Calu3 (cell line): ENCODE measurements around the gene TMEM61. TPM values are rescaled to one million over a fixed set of nuclear protein-coding genes. Genes with fewer than 3 reads are reported as not detected.

Experiments
- BruUV-seq: library from RNA; stranded (reverse); fragments of 400-500 nt; replicated peaks from 2 replicates; lab custom pipeline; 2021; lab: Mats Ljungman, UMichigan
- CTCF ChIA-PET: fragments of 300-600 bp; sonication (Branson Sonifier 250); formaldehyde crosslinking; loops from one replicate; lab custom pipeline; 2022; ENCODE audit warnings: antibody characterized with exemption; lab: Charles Lee
- DNase-seq: peaks from one replicate; pipeline ENCODE4 v3.0.0; 2022
- H3K27ac Mint-ChIP-seq: one replicate; pipeline ENCODE4 v1.8.0; 2022; ENCODE audit warnings: mixed read lengths; ENCODE audit not compliant: unreplicated experiment
- H3K27me3 Mint-ChIP-seq: one replicate; pipeline ENCODE4 v1.8.0; 2022; ENCODE audit warnings: mixed read lengths; ENCODE audit not compliant: unreplicated experiment
- H3K36me3 Mint-ChIP-seq: one replicate; pipeline ENCODE4 v1.8.0; 2022; ENCODE audit warnings: mild to moderate bottlenecking, moderate library complexity, mixed read lengths; ENCODE audit not compliant: insufficient read depth, unreplicated experiment
- H3K4me1 Mint-ChIP-seq: one replicate; pipeline ENCODE4 v1.8.0; 2022; ENCODE audit warnings: mild to moderate bottlenecking, low read depth, mixed read lengths; ENCODE audit not compliant: unreplicated experiment
- H3K4me3 Mint-ChIP-seq: one replicate; pipeline ENCODE4 v1.8.0; 2022; ENCODE audit warnings: mild to moderate bottlenecking, low read depth, moderate library complexity, mixed read lengths; ENCODE audit not compliant: unreplicated experiment
- H3K9me3 Mint-ChIP-seq: one replicate; pipeline ENCODE4 v1.8.0; 2022; ENCODE audit warnings: low read depth, mixed read lengths; ENCODE audit not compliant: unreplicated experiment
- CTCF ChIP-seq: fragments of 200-600 bp; IDR thresholded peaks from one replicate; pipeline ENCODE4 v1.8.0; 2022; ENCODE audit warnings: antibody characterized with exemption; ENCODE audit not compliant: unreplicated experiment
- intact Hi-C: fragments of 100-400 bp; cut with micrococcal nuclease; formaldehyde crosslinking; loops from one replicate; pipeline ENCODE4 v1.10.0; 2022; ENCODE audit not compliant: unreplicated experiment
- total RNA-seq: library from RNA; stranded (reverse); gene quantifications from 2 replicates; pipeline ENCODE4 v1.2.3, GENCODE V29; 2022

TMEM61 gene
- total RNA-seq, 1 experiment from 2014 or later, result 0.45 TPM

- CTCF ChIA-PET, result interaction anchor here (0.6 to 1.1 kb wide), 4 partner anchors 27 to 242 kb away, joined by 3 to 5 read pairs (median 3); no protein-coding TSS in a partner anchor
- peaks cover 20% of the 10 kb centered on the region for H3K27me3 Mint-ChIP-seq
- no TSS peak for BruUV-seq
- no peak overlapping the region for H3K4me3 Mint-ChIP-seq
- H3K4me1 Mint-ChIP-seq, result peaks cover 45% of the 10 kb centered on the region
- no peak for TF ChIP-seq CTCF
- intact Hi-C loops, result no loop called here
- H3K27ac Mint-ChIP-seq, result peak overlapping the region; percentile 24
- DNase-seq, result no peak
- H3K36me3 Mint-ChIP-seq, result peaks cover 9% of the 10 kb centered on the region
- H3K9me3 Mint-ChIP-seq, result no peaks in the 10 kb centered on the region
Measured at GRCh38 chr1:54977533-54978297, 2.7 kb upstream of the TMEM61 start.

GRCh38 chr1:54978528-54979326 lies 1.7 kb upstream of the TMEM61 start:
- no peak for TF ChIP-seq CTCF
- no TSS peak for BruUV-seq
- CTCF ChIA-PET, result interaction anchor here (0.6 to 1.1 kb wide), 3 partner anchors 28 to 44 kb away, joined by 3 to 5 read pairs (median 3); no protein-coding TSS in a partner anchor
- Mint-ChIP-seq H3K36me3 (peaks cover 9% of the 10 kb centered on the region), H3K4me3 (no peak overlapping the region), H3K4me1 (peaks cover 35% of the 10 kb centered on the region), H3K27me3 (peaks cover 20% of the 10 kb centered on the region), H3K9me3 (no peaks in the 10 kb centered on the region), H3K27ac (no peak overlapping the region)
- intact Hi-C loops, result no loop called here
- DNase-seq, result no peak

GRCh38 chr1:54979327-54979891 lies 1.0 kb upstream of the TMEM61 start:
- H3K36me3 Mint-ChIP-seq, result peaks cover 9% of the 10 kb centered on the region
- no peak overlapping the region for H3K27ac Mint-ChIP-seq
- BruUV-seq, result no TSS peak
- peaks cover 35% of the 10 kb centered on the region for H3K4me1 Mint-ChIP-seq
- CTCF ChIA-PET, result interaction anchor here (1.5 kb wide), 1 partner anchor 34 kb away, joined by 4 read pairs; no protein-coding TSS in a partner anchor
- H3K9me3 Mint-ChIP-seq, result no peaks in the 10 kb centered on the region
- H3K27me3 Mint-ChIP-seq, result peaks cover 20% of the 10 kb centered on the region
- no peak for DNase-seq
- no peak for TF ChIP-seq CTCF
- H3K4me3 Mint-ChIP-seq, result no peak overlapping the region
- intact Hi-C loops, result no loop called here

GRCh38 chr1:54980046-54980527 lies 341 bp upstream of the TMEM61 start:
- BruUV-seq, result no TSS peak
- H3K9me3 Mint-ChIP-seq, result no peaks in the 10 kb centered on the region
- no peak overlapping the region for H3K27ac Mint-ChIP-seq
- peaks cover 33% of the 10 kb centered on the region for H3K4me1 Mint-ChIP-seq
- H3K36me3 Mint-ChIP-seq, result peaks cover 9% of the 10 kb centered on the region
- CTCF ChIA-PET, result interaction anchor here (1.0 to 1.5 kb wide), 2 partner anchors 13 to 35 kb away, joined by 3 to 4 read pairs; no protein-coding TSS in a partner anchor
- peak overlapping the region; percentile 69 for H3K4me3 Mint-ChIP-seq
- H3K27me3 Mint-ChIP-seq, result peaks cover 20% of the 10 kb centered on the region
- TF ChIP-seq CTCF, result no peak
- intact Hi-C loops, result no loop called here
- DNase-seq, result no peak
